Ovary (tissue), 3 donors: ENCODE measurements around the gene HMSD.

Source experiments
- CTCF ChIP-seq, 3 donors: fragments of 450-650 bp in 2 of 3; fragments of 200-600 bp in 1 of 3; IDR thresholded peaks; one replicate each; pipeline versions ENCODE4 v1.5.1 to v1.8.0; 2016 to 2022; ENCODE audit warnings: antibody characterized with exemption in 3 of 3, mild to moderate bottlenecking in 1 of 3
- POLR2A ChIP-seq: fragments of 450-650 bp; IDR thresholded peaks from one replicate; pipeline ENCODE4 v1.6.1; 2017; ENCODE audit warnings: antibody characterized with exemption, mild to moderate bottlenecking, moderate library complexity
- donor health status: DM: no; HTN: no; CAD: no.

- TF ChIP-seq CTCF (IDR thresholded peaks at IDR 0.05) (no peak), POLR2A (no peak)
Observed at GRCh38 chr18:63924551-63924950, 24.6 kb upstream of the HMSD start.
